Mesendoderm (in vitro differentiated cells): ENCODE results near the gene CREBL2.

Experiments
- DNase-seq: peaks from one replicate; pipeline ENCODE4 v3.0.0; 2013
- H2AK5ac ChIP-seq: 2 replicates; pipeline ENCODE4 v1.6.1; 2013; ENCODE audit warnings: low read length, inconsistent platforms
- H2BK120ac ChIP-seq: 2 replicates; pipeline ENCODE4 v1.6.1; 2013; ENCODE audit warnings: low read depth, mild to moderate bottlenecking, low read length, moderate library complexity, mixed read lengths
- H2BK15ac ChIP-seq: replicated peaks from 2 replicates; pipeline ENCODE4 v1.6.1; 2013; ENCODE audit warnings: low read depth, mild to moderate bottlenecking, moderate library complexity
- H2BK5ac ChIP-seq: 2 replicates; pipeline ENCODE4 v1.6.1; 2013; ENCODE audit warnings: low read length, inconsistent platforms
- H3K18ac ChIP-seq: 2 replicates; pipeline ENCODE4 v1.6.1; 2013; ENCODE audit warnings: mild to moderate bottlenecking, low read length, mixed read lengths
- H3K23ac ChIP-seq: one replicate; pipeline ENCODE4 v1.6.1; 2013; ENCODE audit warnings: low read length
- H3K27ac ChIP-seq: 2 replicates; pipeline ENCODE4 v1.5.1; 2013; ENCODE audit warnings: low read depth, mild to moderate bottlenecking, inconsistent platforms, low read length, moderate library complexity
- H3K27me3 ChIP-seq: 2 replicates; pipeline ENCODE4 v1.6.1; 2013; ENCODE audit warnings: low read length, control low read depth, mild to moderate bottlenecking, inconsistent platforms; ENCODE audit not compliant: insufficient read depth, poor library complexity
- H3K36me3 ChIP-seq: 2 replicates; pipeline ENCODE4 v1.6.1; 2013; ENCODE audit warnings: low read length, inconsistent platforms; ENCODE audit not compliant: control insufficient read depth, insufficient read depth
- H3K4ac ChIP-seq: one replicate; pipeline ENCODE4 v1.6.1; 2013; ENCODE audit warnings: low read depth, mild to moderate bottlenecking, low read length, moderate library complexity
- H3K4me1 ChIP-seq: 2 replicates; pipeline ENCODE4 v1.6.1; 2013; ENCODE audit warnings: low read depth, low read length, inconsistent platforms; ENCODE audit not compliant: control insufficient read depth
- H3K4me2 ChIP-seq: 2 replicates; pipeline ENCODE4 v1.6.1; 2013; ENCODE audit warnings: low read length
- H3K4me3 ChIP-seq: 2 replicates; pipeline ENCODE4 v1.5.1; 2013; ENCODE audit warnings: mild to moderate bottlenecking, low read length
- H3K56ac ChIP-seq: one replicate; pipeline ENCODE4 v1.6.1; 2013; ENCODE audit warnings: low read length
- H3K79me1 ChIP-seq: 2 replicates; pipeline ENCODE4 v1.6.1; 2013; ENCODE audit warnings: low read length, inconsistent platforms
- H3K79me2 ChIP-seq: 2 replicates; pipeline ENCODE4 v1.6.1; 2013; ENCODE audit warnings: mild to moderate bottlenecking, low read length; ENCODE audit not compliant: control insufficient read depth, insufficient read depth
- H3K9ac ChIP-seq: 2 replicates; pipeline ENCODE4 v1.6.1; 2013; ENCODE audit warnings: low read length, inconsistent platforms
- H4K5ac ChIP-seq: one replicate; pipeline ENCODE4 v1.6.1; 2013; ENCODE audit warnings: low read length
- H4K8ac ChIP-seq: one replicate; pipeline ENCODE4 v1.6.1; 2013; ENCODE audit warnings: low read depth, mild to moderate bottlenecking, control low read depth, low read length, moderate library complexity
- WGBS: extraction: QIAGEN DNeasy Blood & Tissue Kit; methylation state at CpG from one replicate; pipeline ENCODE4 v1.1.7; 2013; ENCODE audit warnings: low lambda C conversion rate, missing lambda C conversion rate; ENCODE audit not compliant: insufficient coverage; ENCODE audit errors: extremely low coverage; 5-methylcytosine and 5-hydroxymethylcytosine counted together

Gene CREBL2

DNA sequence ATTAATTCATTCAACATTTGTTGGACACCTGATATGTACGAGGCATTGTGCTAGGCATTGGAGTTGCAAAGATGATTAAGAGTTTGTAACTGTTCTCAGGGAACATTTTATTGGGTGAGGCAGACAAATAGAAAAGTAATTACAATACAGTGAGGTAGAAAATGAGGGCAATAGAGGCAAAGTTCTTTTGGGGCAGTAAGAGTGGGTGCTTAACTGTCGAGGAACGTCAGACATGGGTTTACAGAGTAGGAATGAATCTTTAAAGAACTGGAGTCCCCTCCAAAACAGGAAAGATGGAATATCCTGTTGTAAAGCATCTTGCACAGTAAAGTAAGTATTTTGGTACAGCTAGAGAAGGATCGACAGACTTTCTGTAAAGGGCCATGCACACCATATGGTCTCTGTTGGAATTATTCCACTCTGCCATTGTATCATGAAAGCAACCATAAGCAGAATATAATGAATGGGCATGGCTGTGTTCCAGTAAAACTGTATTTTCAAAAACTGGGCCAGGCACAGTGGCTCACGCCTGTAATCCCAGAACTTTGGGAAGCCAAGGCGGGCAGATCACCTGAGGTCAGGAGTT lies 9.1 kb downstream of the CREBL2 start:
- H2AK5ac ChIP-seq, result no peak overlapping the region
- no peak overlapping the region for H4K8ac ChIP-seq

DNA sequence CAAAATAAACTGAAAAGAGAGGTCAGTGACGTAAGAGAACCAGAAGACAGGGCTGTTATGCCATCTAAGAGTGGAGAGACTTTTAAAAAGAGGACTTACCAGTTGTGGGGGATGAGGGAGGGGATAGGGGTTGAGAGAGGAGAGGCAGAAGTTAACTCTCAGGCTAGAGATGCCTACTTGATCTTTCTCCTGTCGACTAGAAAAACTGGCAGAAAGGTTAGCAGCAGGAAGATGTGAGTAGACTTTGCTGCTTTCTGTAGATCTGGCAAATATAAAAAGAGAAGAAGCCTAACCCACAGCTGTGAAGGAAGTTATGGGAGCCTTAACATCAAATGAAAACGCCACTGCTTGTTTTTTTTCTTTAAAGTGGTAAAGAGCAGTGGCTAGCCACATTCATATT lies 10.7 kb downstream of the CREBL2 start:
- H3K4me2 ChIP-seq, result no peak overlapping the region
- H4K8ac ChIP-seq, result no peak overlapping the region
- H2BK5ac ChIP-seq, result no peak overlapping the region
- H3K23ac ChIP-seq, result no peak overlapping the region
- no peaks in the 10 kb centered on the region for H3K79me1 ChIP-seq
- H2BK15ac ChIP-seq, result no peak overlapping the region
- no peak overlapping the region for H3K56ac ChIP-seq
- no peak overlapping the region for H3K4ac ChIP-seq
- H3K79me2 ChIP-seq, result no peaks in the 10 kb centered on the region
- H4K5ac ChIP-seq, result no peak overlapping the region
- H2BK120ac ChIP-seq, result no peak overlapping the region
- WGBS, result no CpG with 5 or more reads among the region's 3 CpGs
- no peaks in the 10 kb centered on the region for H3K27me3 ChIP-seq
- no peaks in the 10 kb centered on the region for H3K4me1 ChIP-seq
- H3K36me3 ChIP-seq, result no peaks in the 10 kb centered on the region
- no peak overlapping the region for H3K18ac ChIP-seq
- H3K9ac ChIP-seq, result no peak overlapping the region
- H3K27ac ChIP-seq, result no peak overlapping the region
- no peak overlapping the region for H2AK5ac ChIP-seq
- no peak for DNase-seq
- no peak overlapping the region for H3K4me3 ChIP-seq

More for the DNA sequence above, 9.1 kb downstream of the CREBL2 start:
- H3K27me3 ChIP-seq, result no peaks in the 10 kb centered on the region
- no peak for DNase-seq
- H3K56ac ChIP-seq, result no peak overlapping the region
- H3K27ac ChIP-seq, result no peak overlapping the region
- no peak overlapping the region for H2BK120ac ChIP-seq
- H3K4me1 ChIP-seq, result no peaks in the 10 kb centered on the region
- H3K4me2 ChIP-seq, result no peak overlapping the region
- no CpG with 5 or more reads among the region's 6 CpGs for WGBS
- H2BK5ac ChIP-seq, result no peak overlapping the region
- H3K18ac ChIP-seq, result no peak overlapping the region
- H4K5ac ChIP-seq, result no peak overlapping the region
- no peak overlapping the region for H3K4ac ChIP-seq
- H2BK15ac ChIP-seq, result no peak overlapping the region
- H3K9ac ChIP-seq, result no peak overlapping the region
- H3K79me1 ChIP-seq, result no peaks in the 10 kb centered on the region
- H3K23ac ChIP-seq, result no peak overlapping the region
- H3K79me2 ChIP-seq, result no peaks in the 10 kb centered on the region
- no peak overlapping the region for H3K4me3 ChIP-seq
- no peaks in the 10 kb centered on the region for H3K36me3 ChIP-seq

DNA sequence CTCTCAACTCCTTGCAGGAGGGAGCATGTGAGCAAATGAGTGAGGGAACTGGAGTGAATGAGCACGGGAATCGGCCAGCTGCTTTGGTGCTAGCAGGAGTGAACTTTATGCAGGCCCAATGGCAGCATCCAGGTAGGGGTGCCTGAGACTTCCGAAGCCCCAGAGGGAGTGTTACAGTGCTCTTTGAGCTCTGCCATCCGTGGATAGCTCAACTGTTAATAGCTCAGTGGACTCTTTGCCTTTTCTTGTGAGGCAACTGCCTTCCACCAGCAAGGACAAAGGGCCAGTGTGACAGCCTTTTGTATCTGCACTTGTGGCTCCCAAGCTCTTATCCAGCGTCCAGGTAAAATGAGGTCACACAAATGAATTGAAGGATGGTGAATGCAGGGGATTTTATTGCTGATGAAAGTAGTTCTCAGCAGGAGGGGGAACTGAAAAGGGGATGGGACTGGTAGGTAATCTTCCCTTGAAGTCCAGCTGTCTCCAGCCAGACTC lies 12.9 kb downstream of the CREBL2 start:
- no peak overlapping the region for H2BK5ac ChIP-seq
- no peak overlapping the region for H4K8ac ChIP-seq
- H3K27me3 ChIP-seq, result no peaks in the 10 kb centered on the region
- H3K4me1 ChIP-seq, result no peaks in the 10 kb centered on the region
- no peak overlapping the region for H3K9ac ChIP-seq
- H3K23ac ChIP-seq, result no peak overlapping the region
- no peak overlapping the region for H2BK15ac ChIP-seq
- H3K36me3 ChIP-seq, result no peaks in the 10 kb centered on the region
- H3K18ac ChIP-seq, result no peak overlapping the region
- no peak overlapping the region for H2AK5ac ChIP-seq
- H3K4me3 ChIP-seq, result no peak overlapping the region
- H3K79me1 ChIP-seq, result no peaks in the 10 kb centered on the region
- no peak overlapping the region for H3K56ac ChIP-seq
- DNase-seq, result no peak
- no peak overlapping the region for H4K5ac ChIP-seq
- WGBS, result no CpG with 5 or more reads among the region's 5 CpGs
- H3K27ac ChIP-seq, result no peak overlapping the region
- no peak overlapping the region for H3K4ac ChIP-seq
- no peaks in the 10 kb centered on the region for H3K79me2 ChIP-seq
- H2BK120ac ChIP-seq, result no peak overlapping the region
- no peak overlapping the region for H3K4me2 ChIP-seq

DNA sequence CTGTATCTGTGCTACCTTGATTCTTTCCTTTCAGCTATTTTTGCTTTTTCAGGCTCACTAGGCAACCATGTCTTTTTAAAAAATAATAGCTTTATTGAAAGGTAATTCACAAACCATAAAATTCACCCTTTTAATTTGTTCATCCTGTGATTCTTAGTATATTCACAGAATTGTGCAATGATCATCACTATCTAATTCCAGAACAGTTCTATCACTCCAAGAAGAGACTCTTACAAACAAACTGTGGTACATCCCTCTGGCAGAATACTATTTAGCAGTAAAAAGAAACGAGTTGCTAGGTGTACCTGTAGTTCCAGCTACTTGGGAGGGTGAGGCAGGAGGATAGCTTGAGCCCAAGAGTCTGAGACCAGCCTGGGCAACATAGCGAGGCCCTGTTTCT lies 14.8 kb downstream of the CREBL2 start:
- H3K79me2 ChIP-seq, result no peaks in the 10 kb centered on the region
- no peak overlapping the region for H2AK5ac ChIP-seq
- no peak overlapping the region for H3K18ac ChIP-seq
- H2BK120ac ChIP-seq, result no peak overlapping the region
- no peak overlapping the region for H3K27ac ChIP-seq
- H3K9ac ChIP-seq, result no peak overlapping the region
- no peak overlapping the region for H3K4me3 ChIP-seq
- WGBS, result no CpG with 5 or more reads among the region's 2 CpGs
- H3K27me3 ChIP-seq, result no peaks in the 10 kb centered on the region
- no peaks in the 10 kb centered on the region for H3K36me3 ChIP-seq
- H2BK5ac ChIP-seq, result no peak overlapping the region
- no peak overlapping the region for H3K4me2 ChIP-seq
- H3K56ac ChIP-seq, result no peak overlapping the region
- no peaks in the 10 kb centered on the region for H3K4me1 ChIP-seq
- no peak overlapping the region for H4K5ac ChIP-seq
- no peaks in the 10 kb centered on the region for H3K79me1 ChIP-seq
- no peak overlapping the region for H3K23ac ChIP-seq
- H4K8ac ChIP-seq, result no peak overlapping the region
- no peak overlapping the region for H2BK15ac ChIP-seq
- H3K4ac ChIP-seq, result no peak overlapping the region
- no peak for DNase-seq

DNA sequence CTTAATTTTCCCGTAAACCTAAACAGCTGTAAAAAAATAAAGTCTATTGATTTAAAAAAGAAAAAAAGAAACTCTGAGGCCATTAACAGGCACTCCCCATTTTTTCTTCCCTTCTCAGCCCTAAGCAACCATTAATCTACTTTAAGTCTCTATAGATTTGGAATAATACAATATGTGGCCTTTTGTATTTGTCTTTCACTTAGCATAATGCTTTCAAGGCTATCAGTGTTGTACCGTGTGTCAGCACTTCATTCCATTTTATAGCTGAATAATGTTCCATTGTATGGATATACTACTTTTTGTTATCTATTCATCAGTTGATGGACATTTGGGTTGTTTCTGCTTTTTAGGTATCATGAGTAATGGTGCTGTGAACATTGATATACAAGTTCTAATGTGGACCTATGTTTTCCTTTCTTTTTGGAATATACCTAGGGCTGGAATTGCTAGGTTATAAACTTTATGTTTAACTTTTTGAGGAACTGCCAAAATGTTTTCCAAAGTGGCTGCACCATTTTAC lies 15.7 kb downstream of the CREBL2 start:
- no peak overlapping the region for H3K18ac ChIP-seq
- no peaks in the 10 kb centered on the region for H3K4me1 ChIP-seq
- no peak overlapping the region for H3K4me3 ChIP-seq
- no peak for DNase-seq
- no peak overlapping the region for H4K8ac ChIP-seq
- no peak overlapping the region for H3K23ac ChIP-seq
- no peak overlapping the region for H2BK5ac ChIP-seq
- no peak overlapping the region for H3K56ac ChIP-seq
- no peak overlapping the region for H3K27ac ChIP-seq
- H2BK120ac ChIP-seq, result no peak overlapping the region
- no peak overlapping the region for H3K9ac ChIP-seq
- H2AK5ac ChIP-seq, result no peak overlapping the region
- no peak overlapping the region for H2BK15ac ChIP-seq
- no CpG with 5 or more reads among the region's 2 CpGs for WGBS
- H3K4me2 ChIP-seq, result no peak overlapping the region
- H3K79me2 ChIP-seq, result no peaks in the 10 kb centered on the region
- no peaks in the 10 kb centered on the region for H3K27me3 ChIP-seq
- no peak overlapping the region for H3K4ac ChIP-seq
- no peak overlapping the region for H4K5ac ChIP-seq
- no peaks in the 10 kb centered on the region for H3K79me1 ChIP-seq
- H3K36me3 ChIP-seq, result no peaks in the 10 kb centered on the region

DNA sequence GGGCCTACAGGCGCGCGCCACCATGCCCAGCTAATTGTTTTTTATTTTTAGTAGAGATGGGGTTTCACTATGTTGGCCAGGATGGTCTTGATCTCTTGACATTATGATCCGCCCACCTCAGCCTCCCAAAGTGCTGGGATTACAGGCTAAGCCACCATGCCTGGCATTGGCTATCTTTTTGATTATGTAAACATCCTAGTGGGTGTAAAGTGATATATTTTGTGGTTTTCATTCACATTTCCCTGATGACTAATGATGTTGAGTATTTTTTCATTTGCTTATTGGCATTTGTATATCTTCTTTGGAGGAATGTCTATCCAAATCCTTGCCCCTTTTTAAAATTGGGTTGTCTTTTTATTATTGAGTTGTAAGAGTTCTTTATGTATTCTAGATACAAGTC lies 16.3 kb downstream of the CREBL2 start:
- no CpG with 5 or more reads among the region's 4 CpGs for WGBS
- H3K27ac ChIP-seq, result no peak overlapping the region

More for the DNA sequence above, 16.3 kb downstream of the CREBL2 start:
- no peak overlapping the region for H2AK5ac ChIP-seq
- H3K36me3 ChIP-seq, result no peaks in the 10 kb centered on the region
- H2BK15ac ChIP-seq, result no peak overlapping the region
- no peak overlapping the region for H3K4me2 ChIP-seq
- H3K79me1 ChIP-seq, result no peaks in the 10 kb centered on the region
- no peak overlapping the region for H3K56ac ChIP-seq
- H3K27me3 ChIP-seq, result no peaks in the 10 kb centered on the region
- H3K79me2 ChIP-seq, result no peaks in the 10 kb centered on the region
- H3K23ac ChIP-seq, result no peak overlapping the region
- H3K4ac ChIP-seq, result no peak overlapping the region
- H4K5ac ChIP-seq, result no peak overlapping the region
- no peaks in the 10 kb centered on the region for H3K4me1 ChIP-seq
- H2BK120ac ChIP-seq, result no peak overlapping the region
- H3K4me3 ChIP-seq, result no peak overlapping the region
- H2BK5ac ChIP-seq, result no peak overlapping the region
- no peak overlapping the region for H4K8ac ChIP-seq
- no peak overlapping the region for H3K18ac ChIP-seq
- no peak overlapping the region for H3K9ac ChIP-seq
- DNase-seq, result no peak
